Measurements from ENCODE around the gene SCYL2. TPM values are rescaled to one million over a fixed set of nuclear protein-coding genes. Genes with fewer than 3 reads are reported as not detected.

Gene SCYL2, protein sequence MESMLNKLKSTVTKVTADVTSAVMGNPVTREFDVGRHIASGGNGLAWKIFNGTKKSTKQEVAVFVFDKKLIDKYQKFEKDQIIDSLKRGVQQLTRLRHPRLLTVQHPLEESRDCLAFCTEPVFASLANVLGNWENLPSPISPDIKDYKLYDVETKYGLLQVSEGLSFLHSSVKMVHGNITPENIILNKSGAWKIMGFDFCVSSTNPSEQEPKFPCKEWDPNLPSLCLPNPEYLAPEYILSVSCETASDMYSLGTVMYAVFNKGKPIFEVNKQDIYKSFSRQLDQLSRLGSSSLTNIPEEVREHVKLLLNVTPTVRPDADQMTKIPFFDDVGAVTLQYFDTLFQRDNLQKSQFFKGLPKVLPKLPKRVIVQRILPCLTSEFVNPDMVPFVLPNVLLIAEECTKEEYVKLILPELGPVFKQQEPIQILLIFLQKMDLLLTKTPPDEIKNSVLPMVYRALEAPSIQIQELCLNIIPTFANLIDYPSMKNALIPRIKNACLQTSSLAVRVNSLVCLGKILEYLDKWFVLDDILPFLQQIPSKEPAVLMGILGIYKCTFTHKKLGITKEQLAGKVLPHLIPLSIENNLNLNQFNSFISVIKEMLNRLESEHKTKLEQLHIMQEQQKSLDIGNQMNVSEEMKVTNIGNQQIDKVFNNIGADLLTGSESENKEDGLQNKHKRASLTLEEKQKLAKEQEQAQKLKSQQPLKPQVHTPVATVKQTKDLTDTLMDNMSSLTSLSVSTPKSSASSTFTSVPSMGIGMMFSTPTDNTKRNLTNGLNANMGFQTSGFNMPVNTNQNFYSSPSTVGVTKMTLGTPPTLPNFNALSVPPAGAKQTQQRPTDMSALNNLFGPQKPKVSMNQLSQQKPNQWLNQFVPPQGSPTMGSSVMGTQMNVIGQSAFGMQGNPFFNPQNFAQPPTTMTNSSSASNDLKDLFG
- total RNA-seq = 44.0 and 45.7 TPM in 2 replicates

DNA sequence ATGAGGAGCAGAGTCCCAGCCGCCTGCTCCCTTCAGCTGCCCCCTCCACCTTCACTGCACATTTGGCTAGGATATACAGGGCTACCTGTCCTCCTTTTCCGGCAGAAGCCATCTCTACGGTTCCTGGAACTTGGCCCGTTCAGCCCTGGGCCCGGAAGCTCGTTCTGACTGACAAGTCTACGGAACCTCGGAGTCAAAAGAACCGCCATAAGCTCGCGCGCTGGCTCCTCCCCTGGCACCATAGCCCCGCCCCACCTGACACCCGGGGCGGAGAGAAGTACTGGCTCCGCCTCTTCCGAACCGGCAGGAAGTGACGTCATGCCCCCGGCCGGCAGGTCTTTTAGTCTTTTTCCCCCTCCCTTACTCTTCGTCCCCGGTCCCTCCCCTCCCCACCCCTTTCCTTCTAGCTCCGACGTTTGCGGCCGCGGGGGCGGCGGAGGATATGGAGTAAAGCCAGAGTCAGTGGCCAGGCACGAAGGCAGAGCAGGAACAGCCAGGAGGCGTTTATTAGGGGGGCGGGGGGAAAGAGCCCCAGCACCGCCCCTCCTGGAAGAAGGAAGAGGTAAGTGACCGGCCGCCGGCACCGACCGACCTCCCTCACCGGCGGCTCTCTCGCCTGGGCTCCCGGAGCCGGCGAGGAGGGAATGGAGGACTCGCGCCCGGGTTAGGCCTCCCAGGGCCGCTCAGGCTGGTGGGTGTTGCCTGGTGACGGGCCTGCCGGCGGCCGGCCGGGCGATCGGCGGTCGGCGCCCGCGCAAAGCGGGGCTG, at the start of gene SCYL2, which contains the start of gene DEPDC4:
SCYL2 (plus strand) TSS at position 343 of the 768 bp plus-strand sequence. CDS start 15,794 bp downstream, outside the sequence.
DEPDC4 (minus strand) TSS at position 245 of the 768 bp plus-strand sequence; CDS start at position 242, 3 bp downstream.

DNA sequence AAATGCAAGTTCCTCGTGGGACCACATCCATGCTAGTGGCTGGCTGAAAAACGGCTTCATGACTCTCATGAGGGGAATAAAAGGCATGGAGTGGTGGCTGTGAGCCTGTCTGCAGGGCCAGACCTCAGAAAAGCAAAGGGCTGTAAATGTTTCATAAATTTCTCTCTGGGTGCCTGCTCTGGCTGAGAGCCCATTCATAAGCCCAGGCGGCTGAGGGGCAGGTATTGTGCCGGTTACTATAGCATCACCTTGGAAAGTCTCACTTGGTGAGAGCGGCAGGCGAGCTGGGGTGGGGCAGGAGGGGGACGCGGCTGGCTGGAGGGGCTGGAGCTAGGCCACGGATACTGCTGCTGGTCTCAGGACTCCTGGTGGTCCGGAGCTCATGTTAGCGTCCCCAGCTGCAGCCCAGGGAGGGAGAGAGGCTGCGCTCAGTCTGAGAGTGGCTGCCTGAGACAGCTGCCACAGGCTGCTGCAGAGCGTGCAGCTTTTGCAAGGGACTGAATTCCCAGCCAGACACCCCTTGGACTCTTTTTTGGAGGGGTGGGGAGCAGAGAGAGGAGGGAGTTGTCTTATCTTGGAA, 89.8 kb downstream of the SCYL2 start, which contains the start of gene SLC17A8:
SLC17A8 (plus strand) TSS at position 431 of the 580 bp plus-strand sequence. CDS start 318 bp downstream, outside the sequence.

Other genes starting within 250 kb of the SCYL2 start
- 42.0 and 47.8 TPM in 2 replicates for gene BLTP3B, start 124.3 kb upstream of the SCYL2 start, total RNA-seq
- 22.4 and 24.5 TPM in 2 replicates for gene ACTR6, start 66.4 kb upstream of the SCYL2 start, total RNA-seq
- gene DEPDC4, start 98 bp upstream of the SCYL2 start, total RNA-seq = 1.1 and 3.2 TPM in 2 replicates
- gene SLC17A8, start 89.9 kb downstream of the SCYL2 start, total RNA-seq = 0.12 TPM in 1 of 2 replicates, not detected in the other
- not detected in 2 replicates for gene NR1H4, start 206.7 kb downstream of the SCYL2 start, total RNA-seq